HT-29 (cell line): ENCODE measurements around the gene AIP. TPM values are rescaled to one million over a fixed set of nuclear protein-coding genes. Genes with fewer than 3 reads are reported as not detected.

Experiments used
- DNase-seq: peaks from one replicate; pipeline ENCODE4 v3.0.0-alpha.2; 2015; ENCODE audit warnings: low spot score
- total RNA-seq: library from RNA; depleted of rRNA; stranded (reverse); fragments of >200 nt; shearing (Covaris generic); gene quantifications from 2 replicates; pipeline ENCODE4 v1.2.3, GENCODE V29; 2014

Gene AIP
- total RNA-seq, 1 experiment from 2014 or later: 149 TPM

GRCh38 chr11:67493548-67494370, 10.9 kb downstream of the AIP start:
- DNase-seq: no peak

GRCh38 chr11:67494371-67495233, 11.8 kb downstream of the AIP start:
- no peak for DNase-seq

GRCh38 chr11:67495234-67496005, 12.6 kb downstream of the AIP start:
- no peak for DNase-seq

DNA sequence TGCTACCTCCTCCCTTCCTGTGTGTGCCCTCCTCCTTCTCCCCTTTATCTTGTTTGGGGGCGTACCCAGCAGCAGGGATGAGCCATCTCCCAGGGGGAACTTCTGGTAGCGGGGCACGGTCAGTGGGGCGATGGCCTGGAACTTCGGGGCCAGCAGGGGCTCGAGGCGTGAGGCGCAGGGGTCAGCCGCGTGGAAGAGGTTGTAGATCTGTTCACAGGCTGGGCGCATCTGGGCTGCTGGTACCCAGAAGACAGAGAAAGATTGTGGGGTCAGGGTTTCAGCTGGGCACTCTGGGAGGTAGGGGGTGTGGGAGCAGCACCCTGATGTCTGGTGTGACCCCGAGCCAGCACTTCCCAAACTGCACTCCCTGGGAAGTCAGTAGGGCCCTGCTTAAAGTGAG, 13.3 kb downstream of the AIP start:
- DNase-seq: no peak

- DNase-seq: no peak
These were observed 14.9 kb downstream of the AIP start for GRCh38 chr11:67497656-67498291.

GRCh38 chr11:67498544-67498972, 15.7 kb downstream of the AIP start:
- no peak for DNase-seq

GRCh38 chr11:67499808-67500483, 17.1 kb downstream of the AIP start:
- DNase-seq: no peak

GRCh38 chr11:67500484-67500821, 17.6 kb downstream of the AIP start:
- no peak for DNase-seq

DNA sequence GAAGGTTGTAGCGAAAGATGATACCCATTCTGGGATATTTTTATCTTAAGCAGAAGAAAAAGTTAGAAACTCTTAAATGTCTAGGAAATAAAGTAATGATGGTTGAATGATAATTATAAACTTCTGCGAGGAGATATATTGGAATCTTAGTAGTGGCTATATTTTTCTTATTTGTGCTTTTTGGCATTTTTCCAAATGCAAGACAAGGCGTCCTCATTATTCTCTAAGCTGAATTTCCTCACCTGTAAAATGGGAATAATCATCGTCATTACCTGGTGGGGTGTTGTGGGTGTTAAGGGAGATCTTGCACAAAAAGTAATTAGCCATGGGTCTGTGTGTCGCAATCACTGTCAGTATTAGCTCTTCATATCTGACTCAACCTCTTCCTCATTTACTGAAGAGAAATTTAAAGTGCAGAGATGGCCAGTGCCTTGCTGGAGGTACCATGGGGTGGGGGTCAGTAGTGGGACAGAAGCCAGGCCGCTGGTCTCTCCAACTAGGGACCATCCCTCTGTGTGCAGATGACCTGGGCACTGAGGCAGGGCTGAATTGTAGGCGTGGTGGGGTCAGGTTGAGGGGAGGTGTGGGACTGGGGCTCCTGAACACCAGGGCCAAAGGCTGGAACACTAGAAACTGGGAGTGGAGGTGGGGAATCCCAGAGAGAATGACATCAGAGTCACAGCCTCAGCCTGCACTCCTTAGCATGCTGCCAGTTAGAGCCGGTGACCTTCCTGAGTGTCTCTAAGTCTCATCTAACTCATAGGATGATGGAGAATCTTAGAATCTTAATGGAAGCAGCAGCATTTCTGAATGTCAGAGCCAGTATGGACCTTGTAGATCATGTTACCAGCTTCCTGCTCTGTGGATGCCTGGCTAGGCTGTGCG, 18.2 kb downstream of the AIP start:
- no peak for DNase-seq

- DNase-seq: no peak
These were observed 19.0 kb downstream of the AIP start for GRCh38 chr11:67501854-67502253.

GRCh38 chr11:67502328-67502979, 19.6 kb downstream of the AIP start:
- DNase-seq: no peak

DNA sequence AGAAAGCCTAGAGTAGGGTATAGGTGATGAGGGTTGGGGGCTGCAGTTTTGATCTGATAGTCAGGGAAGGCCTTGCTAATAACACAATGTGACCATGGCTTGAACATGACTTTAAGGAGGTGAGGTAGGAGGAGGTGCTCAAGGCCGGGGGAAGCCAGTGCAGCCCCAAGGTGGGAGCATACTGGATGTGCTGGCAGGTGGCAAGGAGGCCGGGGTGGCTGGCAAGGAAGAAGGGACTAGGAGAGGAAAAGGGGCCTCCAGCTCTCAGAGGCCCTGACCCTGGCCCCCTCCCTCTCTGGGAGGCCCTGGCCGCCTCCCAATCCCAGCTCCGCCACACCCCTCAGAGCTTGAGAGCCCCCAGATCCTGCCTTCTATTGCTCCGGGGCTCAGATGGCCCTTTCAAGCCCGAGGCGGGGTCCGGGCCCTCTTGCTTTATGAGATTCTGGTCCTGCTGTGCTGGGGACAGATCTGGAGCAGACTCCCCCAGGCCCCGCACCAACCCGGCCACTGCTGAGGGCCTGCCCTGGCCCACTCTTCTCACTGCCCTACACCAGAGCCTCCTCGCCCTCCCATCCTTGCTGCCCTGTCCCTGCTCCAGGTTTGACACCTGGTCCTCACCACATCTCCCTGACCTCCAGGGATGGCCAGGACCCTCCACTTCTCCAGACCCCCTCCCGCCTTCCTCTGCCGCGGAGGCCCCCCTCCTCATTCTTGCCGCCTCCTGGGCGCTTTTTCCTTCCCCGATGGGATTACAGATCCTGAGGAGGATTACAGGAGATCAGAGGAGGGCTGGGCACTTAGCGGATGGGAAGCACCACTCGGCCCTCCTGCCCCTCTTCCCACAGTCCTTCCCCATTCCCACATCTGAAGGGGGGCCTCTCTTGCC, 20.5 kb downstream of the AIP start:
- no peak for DNase-seq

GRCh38 chr11:67504005-67504949, 21.5 kb downstream of the AIP start:
- peak; percentile 21 for DNase-seq

DNA sequence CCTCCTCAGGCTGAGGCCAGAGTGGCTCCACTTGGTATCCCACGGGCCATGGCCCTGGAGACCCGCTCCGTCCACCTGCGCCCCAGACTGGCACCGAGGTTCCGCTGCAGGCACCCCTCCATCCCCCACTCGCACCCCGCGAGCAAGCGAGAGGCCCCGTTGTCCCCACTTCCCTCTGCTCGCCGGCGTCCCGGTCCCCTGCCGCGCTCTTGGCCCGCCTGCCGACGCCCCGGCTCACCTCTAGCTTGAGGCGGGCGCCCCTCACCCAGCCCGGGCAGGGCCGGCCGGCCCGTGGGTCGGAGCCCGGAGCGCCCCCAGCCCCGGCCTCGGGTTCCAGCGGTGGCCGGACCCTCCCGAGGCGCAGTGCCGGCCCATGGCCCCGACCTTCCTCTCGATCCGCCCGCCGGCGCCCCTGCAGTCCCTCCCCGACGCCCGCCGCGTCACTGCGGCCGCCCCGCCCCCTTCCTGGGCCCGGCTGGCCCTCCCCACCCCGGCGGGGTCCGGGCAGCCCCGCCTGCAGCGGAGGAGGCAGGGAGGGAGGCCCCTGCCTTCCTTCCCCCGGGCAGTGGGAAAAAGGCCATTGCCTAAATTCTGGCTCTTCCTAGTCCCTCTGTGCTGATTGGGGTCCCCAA, 22.2 kb downstream of the AIP start, which contains the start of gene PITPNM1:
Gene PITPNM1 (minus strand): TSS at position 414 of the 632 bp plus-strand sequence. CDS start 1,183 bp downstream, outside the sequence.
- DNase-seq: peak; percentile 39

DNA sequence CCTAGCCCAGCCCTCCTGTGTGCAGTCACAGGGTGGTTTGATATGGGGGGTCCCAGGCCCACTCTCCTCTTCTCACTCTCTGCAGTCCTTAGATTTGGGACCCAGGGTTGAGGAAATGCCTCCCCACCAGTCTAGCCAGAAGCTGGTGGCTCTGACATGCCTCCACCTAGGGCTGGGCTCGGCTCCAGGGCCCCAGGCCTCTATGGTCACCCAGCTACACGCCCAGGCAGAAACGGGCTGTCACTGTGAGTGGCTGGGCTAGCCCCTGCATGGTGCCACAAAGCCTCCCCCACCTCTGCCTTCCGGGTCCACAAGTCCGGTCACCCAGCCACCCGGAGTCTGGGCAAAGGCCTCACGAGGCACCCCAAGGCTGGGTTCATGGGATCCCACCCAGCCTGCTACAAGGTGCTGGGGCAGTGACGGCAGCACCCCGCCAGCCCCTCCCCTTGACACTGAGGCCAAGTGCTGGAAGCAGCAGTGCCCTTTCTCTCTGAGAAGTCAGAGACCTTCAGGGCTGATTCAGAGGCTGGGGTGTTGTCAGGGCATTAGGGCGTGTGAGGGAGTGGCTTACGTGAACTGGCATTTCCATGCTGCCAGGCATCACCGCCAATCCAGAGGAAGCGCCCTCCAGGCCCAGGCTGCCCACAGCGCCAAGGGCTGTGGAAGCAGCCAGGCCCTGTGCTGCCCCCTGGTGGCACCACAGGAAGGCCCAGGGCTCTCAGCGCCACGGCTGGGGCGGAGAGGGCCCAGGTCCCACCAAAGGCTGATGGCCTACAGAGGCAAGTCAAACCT, 23.0 kb downstream of the AIP start:
- DNase-seq: peak; percentile 99
